Activated CD4-positive, alpha-beta T cell treated with anti-CD3 and anti-CD28 coated beads, Interleukin-2, amount 50 U/mL, for 1 hour (primary cell): ENCODE measurements around the gene NAA38.

Experiments used
- DNase-seq: peaks from one replicate; pipeline ENCODE4 v3.0.0-alpha.2; 2020

The NAA38 gene

DNA sequence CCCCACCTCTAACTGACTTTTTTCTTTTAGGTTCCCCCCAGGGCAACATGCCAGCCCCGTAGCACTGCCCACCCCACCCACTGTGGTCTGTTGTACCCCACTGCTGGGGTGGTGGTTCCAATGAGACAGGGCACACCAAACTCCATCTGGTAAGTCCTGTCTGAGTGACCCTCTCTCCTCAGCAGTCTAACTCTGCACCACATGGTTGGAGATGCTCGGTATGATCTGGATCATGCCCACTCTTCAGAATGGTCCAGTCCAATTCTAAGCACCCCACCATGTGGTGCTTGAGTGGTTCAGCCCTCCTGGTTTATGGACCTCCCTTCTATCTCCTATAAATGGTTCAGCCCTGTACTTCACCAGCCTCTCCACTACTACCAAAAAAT, 17.5 kb downstream of the NAA38 start:
- no peak for DNase-seq

DNA sequence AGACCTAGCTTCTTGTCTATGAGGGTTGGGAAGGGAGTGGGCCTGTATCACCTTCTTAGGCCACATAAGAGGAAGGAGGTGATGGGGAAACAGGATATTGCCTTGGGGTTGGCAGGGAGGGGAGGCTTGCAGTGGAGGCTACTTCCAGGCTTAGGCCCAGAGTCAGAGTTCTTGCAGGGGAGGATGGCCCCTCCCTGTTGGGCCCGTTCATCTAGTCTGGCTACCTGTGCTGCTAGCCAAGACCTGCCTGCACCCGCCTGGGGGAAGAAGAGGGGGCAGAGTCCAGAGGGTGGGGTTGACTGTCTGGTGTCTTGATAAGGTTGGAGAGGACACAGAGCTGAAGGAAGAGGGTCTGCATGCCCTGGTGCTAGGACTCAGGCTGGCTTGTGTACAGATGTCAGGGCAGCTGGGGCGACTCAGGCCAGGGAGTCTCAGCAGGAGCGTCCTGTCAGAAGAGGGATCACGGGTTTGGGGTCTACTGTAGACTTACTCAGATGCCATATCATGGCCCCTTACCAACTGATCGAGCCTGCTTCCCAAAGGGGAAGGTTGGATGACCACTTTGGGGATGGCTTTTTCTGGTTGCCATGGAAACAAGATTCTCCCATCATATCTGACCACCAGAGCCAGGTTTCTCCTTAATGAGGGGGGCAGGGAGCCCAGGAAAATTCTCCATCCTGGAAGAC, 18.0 kb downstream of the NAA38 start:
- DNase-seq, result no peak

DNA sequence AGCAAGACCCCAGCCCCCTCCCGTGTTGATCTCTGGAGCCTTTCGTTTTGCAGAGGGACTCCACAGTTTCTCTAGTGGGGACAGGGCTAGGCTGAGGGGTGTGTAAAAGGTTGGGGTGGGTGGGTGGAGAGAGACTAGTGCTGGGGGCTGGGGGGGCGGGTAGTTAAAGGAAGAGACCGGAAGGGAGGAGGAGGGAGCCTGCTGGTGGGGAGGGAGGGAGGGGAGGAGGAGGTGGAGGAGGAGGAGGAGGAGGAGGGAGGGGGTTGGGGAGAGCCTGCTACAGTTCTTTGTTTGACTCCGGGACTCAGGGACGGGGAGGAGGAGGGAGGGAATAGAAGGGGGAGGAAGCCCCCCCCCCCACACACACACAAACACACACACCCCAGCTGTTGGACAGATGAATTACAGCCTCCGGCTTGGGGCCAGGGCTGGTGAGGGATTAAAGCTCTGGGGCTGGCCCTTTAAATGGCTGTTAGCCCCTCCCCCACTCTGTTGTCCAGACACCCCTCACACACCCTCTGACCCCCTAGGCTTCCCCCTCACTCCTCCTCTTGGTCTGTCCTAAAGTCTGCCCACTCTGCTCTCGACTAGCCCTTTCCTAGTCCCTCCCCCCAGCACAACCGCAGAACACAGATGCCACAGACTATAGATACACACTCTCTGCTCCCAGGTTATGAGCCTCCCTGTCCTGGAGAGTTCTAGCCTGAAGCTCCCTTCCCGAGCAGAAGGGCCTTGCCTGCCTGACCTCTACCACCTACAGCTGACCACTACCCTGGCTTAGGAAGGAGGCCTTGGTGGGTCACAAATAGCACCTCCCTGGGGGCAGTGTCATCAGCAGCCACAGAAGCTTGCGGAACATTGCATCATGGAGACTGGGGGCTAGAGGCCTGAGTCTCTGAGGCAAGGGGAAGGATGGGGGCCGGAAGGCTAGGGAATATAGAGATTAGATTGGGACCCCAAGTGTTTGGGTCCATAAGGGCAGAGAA, 19.0 kb downstream of the NAA38 start:
- DNase-seq, result no peak

DNA sequence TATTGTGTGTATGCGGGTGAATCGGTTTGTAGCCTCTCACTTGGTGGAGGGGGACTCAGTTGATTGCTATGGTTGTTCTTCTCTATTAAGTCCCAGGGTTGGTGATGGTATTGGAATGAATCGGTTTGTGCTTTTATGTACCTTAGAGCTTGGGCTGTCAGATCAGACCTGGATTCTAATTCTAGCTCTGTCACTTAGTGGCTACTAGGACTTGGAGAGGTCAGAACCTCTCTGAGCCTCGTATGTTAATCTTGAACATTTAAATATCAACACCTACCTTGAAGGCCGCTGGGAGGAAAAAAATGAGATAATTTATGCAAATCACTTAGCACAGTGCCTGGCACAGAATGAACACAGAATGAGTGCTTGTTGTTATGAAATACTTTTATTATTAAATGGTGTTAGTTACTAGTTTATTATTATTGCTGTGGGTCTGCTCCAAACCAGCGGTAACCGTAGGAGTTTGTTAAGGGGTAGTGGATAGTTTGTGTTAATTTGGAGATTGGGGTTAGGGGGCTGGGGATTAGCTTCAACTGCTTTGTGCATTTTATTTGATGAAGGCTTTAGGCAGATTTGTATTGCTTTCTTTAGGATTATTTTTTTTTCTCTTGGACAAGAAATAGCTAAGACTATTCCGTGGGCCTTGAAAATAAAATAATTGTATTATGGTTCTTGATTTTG, 19.8 kb downstream of the NAA38 start:
- no peak for DNase-seq

DNA sequence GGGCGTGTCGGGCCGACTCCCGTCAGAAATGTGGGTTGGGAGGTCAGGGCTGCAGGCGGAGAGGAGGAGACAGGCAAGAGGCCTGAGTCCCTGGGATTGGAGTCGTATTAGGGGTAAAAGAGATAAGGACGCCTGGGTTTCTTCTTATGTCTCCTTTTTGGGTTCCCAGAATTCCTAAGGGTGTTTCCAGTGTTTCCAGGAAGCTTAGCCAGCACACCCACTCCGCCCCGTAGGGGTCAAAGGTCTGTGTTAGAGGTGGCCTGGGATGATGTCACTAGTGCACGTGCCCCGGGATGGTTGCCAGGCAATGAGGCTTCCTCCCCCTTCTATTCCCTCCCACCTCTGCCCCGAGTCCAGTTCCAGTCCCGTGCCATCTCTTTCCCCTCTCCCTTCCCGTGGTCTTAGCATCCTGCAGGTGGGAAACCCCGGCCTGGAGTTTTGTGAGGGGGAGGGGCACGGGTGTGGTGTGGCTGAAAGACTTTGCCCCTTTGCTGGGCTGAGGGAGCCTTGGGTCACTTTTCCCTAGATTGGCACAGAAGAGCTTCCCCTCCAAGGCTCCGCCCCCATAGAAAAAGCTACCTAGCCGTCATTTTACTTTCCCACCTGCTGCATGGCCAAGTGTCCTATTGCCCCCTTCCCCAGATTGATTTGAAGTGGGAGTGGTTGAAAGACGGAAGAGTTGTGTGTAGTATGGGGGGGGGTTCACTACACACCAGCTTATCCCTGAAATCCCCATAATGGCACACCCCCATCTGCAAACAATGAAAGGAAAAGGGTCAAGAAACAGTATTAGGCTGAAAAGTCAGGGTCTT, 20.6 kb downstream of the NAA38 start:
- peak; percentile 65 for DNase-seq

DNA sequence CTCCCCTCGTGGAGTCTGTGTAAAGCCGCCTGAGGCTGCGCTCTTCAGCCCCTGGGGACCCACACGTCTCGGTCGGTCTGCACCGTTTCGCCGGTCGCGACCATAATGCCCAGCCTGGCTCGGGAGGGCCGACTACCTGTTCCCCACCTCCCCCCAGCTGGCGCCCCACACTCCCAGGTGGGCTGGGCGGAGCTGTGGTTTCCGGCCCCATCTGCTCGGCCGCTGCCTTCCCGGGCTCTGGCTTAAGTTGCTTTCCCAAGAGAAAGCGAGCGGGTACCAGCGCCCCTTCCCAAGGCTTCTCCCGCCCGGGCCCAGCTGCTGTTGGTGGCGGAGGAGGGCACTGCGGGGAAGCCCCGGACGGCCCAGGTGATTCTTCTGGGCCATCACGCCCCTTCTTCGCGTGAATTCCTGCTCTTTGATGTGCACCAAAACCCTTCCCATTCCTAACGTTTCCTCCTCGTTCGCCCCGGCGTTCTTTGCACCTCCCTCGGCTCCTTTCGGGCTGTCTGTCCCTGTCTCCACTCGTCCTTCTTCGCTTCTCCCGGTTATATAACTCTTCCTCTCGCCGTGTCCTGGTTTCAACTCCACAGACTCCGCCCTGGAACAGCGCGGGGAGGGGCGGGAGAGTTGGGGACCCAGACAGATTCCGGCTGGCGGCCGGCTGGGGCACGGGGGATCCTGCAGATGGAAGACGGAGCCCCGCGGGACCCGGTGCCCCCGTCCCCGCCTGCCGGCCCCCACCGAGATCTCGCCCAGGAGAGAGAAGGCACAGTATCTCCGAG, 21.4 kb downstream of the NAA38 start:
- peak; percentile 49 for DNase-seq

DNA sequence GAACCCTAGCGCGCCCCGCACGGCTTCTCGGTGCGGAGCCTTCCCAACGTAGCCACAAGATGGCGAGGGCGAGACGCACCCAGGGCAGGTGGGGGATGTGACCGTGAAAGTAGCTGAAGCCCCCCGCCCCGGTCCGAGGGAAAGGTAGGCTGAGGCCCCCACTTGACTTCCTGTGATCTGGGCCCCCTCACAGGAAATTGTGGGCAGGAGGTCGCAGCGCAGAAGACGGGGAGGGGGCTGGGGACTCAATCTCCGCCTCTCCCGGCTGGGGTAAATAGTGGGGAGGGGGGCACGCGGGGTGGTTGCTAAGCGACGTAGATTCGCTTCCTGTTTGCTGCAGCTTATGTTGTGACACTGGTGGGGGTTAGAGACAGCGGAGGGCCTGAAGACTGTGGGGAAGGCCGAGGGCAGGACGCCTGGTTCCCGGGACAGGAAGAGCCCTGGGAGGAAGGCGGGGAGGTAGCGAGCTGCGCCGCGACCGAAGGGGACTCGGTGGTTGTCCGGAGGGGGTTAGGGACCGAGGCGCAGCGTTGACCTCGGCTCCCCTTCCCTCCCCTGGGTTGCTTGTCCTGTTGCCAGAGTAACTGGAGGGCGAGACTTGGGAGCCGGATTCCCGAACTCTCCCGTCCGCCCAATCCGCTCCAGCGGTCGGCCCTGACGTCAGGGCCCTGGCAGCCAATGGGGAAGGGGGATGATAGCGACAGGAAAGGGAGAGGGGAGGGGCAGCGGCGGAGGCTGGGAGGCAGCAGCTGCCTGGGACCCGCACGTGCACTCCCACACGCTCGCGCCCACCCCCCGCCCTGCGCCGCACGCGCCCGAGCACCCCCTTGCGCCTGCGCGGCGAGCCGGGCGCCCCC, 22.2 kb downstream of the NAA38 start:
- peak; percentile 90 for DNase-seq

DNA sequence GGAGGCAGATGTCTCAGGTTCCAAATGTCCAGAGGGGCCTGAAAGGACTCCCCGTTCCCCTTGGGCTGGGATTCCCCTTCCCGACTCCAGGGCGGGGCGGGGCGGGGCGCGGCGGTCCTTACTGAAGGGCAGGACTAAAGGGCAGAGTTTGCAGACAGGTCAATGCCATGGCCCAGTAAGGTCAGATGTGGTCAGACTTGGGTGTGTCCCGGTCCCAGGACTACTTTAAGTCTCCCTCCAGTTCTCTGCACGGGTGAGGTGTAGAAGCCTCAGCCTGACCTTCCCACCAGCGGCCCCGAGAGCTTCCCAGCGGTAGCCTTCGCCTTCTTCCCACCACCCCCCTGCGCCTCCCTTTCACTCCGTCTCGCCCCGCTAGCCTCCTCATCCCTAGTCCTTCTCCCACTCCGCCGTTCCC, 22.8 kb downstream of the NAA38 start:
- peak; percentile 52 for DNase-seq

DNA sequence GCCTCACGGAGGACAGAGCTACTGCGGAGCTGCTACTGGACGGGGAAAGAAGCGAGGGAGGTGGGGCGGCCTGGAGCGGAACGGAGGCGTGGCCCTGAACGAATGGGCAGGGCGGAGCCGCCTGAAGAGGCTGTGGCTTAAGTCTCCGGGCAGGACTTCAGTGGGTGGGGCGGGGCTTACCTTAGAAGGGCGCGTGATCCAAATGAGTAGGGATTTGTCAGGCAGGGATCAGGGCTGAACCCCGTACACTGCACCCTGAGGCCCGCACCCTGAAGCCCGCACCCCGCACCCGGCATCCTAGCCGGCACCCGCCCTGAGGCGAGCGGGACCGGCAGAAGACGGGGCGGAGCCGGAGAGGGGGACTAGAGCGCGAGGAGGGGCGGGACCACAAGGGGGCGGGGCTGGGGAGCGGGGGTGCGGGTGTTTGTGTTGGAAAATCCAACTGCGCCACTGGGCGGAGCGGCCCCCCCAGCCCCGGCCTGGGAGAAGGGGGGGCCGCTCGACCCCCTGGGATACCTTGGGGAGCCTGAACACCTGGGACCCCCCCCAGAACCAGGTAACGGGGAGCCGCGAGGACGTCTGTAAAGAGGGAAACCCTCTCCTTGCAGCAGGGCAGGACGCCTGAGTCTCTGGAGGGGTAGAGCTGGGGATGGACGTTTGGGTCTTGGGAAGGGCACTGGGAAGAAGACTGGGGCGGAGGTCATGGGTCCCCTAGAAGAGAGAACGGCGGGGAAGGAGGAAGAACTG, 23.4 kb downstream of the NAA38 start, which contains the start of gene KDM6B:
TSS of gene KDM6B (plus strand) at position 423 of the 747 bp plus-strand sequence. CDS start 11,338 bp downstream, outside the sequence.
- peak; percentile 85 for DNase-seq

DNA sequence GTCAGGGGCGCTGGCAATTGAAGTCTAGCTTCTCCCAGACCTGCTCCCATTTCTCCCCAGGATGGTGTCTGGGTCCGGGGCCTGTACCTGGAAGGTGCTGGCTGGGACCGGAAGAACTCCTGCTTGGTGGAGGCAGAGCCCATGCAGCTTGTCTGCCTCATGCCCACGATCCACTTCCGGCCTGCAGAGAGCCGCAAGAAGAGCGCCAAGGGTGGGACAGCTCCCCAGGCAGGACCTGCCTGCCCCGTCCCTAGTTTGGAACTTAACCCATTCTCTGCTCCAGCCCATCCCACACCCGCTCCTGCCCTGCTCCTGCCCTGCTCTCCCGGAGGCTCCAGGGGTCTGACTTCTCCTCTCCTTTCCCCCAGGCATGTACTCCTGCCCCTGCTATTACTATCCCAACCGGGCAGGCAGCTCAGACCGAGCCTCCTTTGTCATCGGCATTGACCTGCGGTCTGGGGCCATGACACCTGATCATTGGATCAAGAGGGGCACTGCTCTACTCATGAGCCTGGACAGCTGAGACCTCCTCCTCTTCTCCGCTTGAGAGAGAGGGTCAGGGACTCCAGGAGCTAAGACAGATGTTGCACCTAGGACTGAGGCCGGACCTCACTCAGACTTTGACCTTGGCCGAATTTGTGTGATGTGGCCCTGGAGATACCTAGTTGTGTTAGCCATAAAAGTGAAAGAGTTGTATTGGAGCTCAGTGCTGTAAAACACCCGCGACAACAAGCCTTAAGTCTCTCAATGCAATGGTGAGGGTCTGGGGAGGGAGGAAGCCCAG, 24.2 kb downstream of the NAA38 start:
- DNase-seq, result no peak

DNA sequence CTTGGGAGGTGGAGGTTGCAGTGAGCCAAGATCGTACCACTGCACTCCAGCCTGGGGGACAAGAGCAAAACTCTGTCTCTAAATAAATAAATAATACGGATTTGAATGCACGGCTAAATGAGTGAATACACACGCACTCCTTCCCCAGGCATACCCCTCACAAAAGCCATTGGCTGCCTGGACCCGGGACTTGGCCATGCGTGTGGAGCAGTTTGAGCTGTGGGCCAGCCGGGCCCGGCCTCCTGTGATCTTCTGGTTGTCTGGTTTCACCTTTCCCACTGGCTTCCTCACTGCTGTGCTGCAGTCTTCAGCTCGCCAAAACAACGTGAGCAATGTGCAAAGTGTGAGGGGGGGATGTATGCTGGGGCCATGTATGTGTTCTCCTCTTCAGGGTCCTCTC, 24.9 kb downstream of the NAA38 start:
- no peak for DNase-seq

DNA sequence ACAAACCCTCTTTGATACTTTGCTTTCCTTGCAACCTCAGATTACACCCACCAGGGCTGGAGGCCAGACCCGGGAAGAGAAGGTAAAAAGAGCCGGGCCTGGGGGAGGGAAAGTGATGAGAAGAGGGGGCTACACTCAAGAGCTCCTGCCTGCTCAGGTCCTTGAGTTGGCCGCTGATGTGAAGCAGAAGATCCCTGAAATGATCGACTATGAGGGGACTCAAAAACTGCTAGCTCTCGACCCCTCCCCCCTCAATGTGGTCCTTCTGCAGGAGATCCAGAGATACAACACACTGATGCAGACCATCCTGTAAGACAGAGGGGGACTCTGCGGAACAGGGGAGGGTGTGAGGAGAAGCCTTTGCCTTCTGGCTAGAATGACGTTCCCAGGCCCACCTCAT, 26.1 kb downstream of the NAA38 start:
- no peak for DNase-seq

DNA sequence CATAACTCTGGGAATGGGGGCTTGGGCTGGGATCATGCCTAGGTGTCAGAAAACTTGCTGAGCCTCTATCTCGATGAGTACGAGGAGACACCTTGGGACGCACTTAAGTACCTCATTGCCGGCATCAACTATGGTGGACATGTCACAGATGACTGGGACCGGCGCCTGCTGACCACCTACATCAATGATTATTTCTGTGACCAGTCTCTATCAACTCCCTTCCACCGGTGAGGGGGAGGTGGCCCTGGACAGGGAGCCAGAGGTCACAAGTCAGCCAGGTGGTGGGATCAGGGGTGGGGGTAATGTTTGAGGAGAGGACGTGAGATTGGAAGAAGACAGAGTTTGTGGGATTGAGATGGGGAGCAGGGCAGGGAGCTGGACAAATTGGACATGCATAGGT, 26.7 kb downstream of the NAA38 start:
- no peak for DNase-seq

DNA sequence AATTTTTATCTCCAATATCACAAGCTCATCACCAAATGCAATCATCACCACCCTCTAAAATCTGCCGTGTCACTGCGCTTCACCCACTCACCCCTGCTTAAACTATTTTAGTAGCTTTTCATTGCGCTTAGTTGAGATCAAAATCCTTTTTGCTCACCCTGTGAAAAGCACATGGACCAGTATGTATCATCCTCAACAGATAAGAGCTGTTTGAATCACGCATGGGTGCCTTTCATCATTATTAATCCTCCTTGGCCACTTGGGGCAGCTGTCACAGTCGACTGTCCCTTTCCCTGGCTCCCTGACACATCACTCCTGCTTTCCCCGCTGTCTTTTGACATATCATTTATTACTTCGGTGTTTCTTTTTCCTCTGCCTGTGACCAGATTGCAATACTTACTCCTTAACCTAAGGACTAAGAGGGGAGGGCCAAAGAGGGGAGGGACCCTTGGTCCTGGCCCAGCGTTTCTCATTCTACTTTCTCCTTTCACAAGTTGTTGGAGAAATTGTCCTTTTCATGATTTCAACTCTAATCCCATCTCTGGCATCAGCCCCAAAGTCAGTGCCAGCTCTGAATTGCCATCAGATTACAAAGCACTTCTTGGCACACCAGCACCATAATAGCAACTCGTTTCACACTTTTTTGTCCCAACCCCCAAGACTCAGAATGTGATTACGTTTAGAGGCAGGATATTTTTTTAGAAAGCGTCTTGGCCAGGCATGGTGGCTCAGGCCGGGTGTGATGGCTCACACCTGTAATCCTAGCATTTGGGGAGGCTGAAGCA, 32.0 kb downstream of the NAA38 start:
- no peak for DNase-seq

DNA sequence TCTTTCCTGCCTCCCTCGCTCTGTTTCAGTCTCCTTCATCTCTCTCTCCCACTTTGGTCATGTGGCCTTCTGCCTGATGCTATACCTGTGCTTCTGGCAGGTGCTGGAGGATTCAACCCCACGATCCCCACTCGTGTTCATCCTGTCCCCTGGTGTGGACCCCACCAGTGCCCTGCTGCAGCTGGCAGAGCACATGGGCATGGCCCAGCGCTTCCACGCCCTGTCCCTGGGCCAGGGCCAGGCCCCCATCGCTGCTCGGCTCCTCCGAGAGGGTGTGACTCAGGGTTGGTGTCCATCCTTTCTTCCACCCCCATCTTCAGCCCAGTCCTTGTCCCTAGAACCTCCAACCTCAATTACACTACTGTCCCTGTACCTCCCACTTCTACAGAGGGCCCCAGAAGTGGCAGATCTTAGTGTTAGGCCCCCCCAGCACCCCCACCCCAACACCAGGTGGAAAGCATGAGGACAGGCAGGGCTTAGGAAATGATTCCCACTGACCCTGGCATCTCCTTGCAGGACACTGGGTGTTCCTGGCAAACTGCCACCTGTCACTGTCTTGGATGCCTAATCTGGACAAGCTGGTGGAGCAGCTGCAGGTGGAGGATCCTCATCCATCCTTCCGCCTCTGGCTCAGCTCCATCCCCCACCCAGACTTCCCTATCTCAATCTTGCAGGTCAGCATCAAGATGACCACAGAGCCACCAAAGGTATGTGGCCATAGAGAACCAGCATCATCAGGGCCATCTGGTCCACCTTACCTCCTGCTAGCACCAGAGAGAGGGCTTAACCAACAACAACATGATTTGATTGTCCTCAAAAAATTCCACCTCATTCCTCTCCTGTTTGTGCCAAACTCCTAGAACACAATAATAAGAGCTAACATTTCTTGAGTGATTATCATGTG, 33.1 kb downstream of the NAA38 start:
- no peak for DNase-seq

DNA sequence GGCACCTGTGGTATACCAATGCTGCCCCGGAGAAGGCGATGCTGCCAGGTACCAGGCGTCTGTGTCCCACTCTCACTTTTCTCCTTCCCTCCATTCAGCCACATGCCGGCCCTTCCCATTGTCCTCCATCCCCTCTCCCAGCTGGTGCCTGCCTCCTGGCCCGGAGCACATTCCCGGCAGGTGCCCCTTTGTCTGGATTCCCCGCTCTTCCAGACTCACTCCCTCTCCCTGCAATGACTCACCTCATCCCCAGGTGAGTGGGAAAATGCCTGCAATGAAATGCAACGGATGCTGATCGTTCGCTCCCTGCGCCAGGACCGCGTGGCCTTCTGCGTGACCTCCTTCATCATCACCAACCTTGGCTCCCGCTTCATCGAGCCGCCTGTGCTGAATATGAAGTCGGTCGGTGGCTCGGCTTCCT, 33.8 kb downstream of the NAA38 start:
- DNase-seq, result no peak

DNA sequence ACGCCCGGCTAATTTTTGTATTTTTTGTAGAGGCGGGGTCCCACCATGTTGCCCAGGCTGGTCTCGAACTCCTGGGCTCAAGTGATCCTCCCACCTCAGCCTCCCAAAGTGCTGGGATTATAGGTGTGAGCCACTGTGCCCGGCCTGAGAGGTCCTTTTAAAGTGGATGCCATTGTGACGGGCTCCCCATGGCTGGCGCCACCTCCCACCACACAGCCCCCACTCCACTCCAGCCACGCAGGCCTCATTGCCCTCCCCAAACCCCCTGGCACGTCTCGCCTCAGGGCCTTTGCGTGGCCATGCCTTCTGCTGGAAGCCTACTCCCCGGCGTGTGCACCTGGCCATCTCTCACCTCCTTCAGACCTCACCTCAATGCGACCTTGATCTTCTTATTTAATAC, 35.2 kb downstream of the NAA38 start:
- DNase-seq, result no peak
